HCT116 (cell line): ENCODE measurements around the gene UTS2R.

Experiments used
- EZH2 ChIP-seq: fragments of 200-600 bp; sonication (generic); IDR thresholded peaks from 2 replicates; pipeline ENCODE4 v1.6.1; 2017; ENCODE audit warnings: antibody characterized with exemption, mixed run types
- EZH2phosphoT487 ChIP-seq: fragments of 200-600 bp; IDR thresholded peaks from 2 replicates; pipeline ENCODE4 v1.6.1; 2018; ENCODE audit warnings: antibody characterized with exemption, borderline replicate concordance
- JUND ChIP-seq: IDR thresholded peaks from 2 replicates; pipeline ENCODE4 v1.6.1; 2012
- POLR2A ChIP-seq: IDR thresholded peaks from 2 replicates; pipeline ENCODE4 v1.7.0; 2011; ENCODE audit warnings: borderline replicate concordance; ENCODE audit not compliant: insufficient read depth, insufficient read length; ENCODE audit errors: extremely low read depth
- POLR2AphosphoS5 ChIP-seq: IDR thresholded peaks from 2 replicates; pipeline ENCODE4 v1.6.1; 2011; ENCODE audit warnings: mild to moderate bottlenecking, low read depth, low read length, moderate library complexity
- SRF ChIP-seq: IDR thresholded peaks from 2 replicates; pipeline ENCODE4 v1.6.1; 2012; ENCODE audit warnings: low read depth
- YY1 ChIP-seq: IDR thresholded peaks from 2 replicates; pipeline ENCODE4 v1.6.1; 2011; ENCODE audit warnings: low read length, low read depth, moderate library complexity, mild to moderate bottlenecking; ENCODE audit not compliant: insufficient replicate concordance; ENCODE audit errors: extremely low read depth
- ZFX ChIP-seq: fragments of 450-650 bp; IDR thresholded peaks from 2 replicates; pipeline ENCODE4 v1.6.1; 2017
- ZNF274 ChIP-seq: fragments of 200-500 bp; sonication (Bioruptor generic); IDR thresholded peaks from 2 replicates; pipeline ENCODE4 v1.6.1; 2014; ENCODE audit warnings: mild to moderate bottlenecking, low read depth, low read length, inconsistent platforms
- TF ChIP-seq, protein P1 (sequence below), 3 experiments: fragments of 200-600 bp in 1 of 3; sonication (generic) in 1 of 3; IDR thresholded peaks in 2 of 3; conservative IDR thresholded peaks in 1 of 3; 2 replicates each; pipeline ENCODE4 v1.5.1; 2012 to 2017; ENCODE audit warnings: low read depth in 2 of 3, low read length in 2 of 3, antibody characterized with exemption in 1 of 3, borderline replicate concordance in 1 of 3, control low read depth in 1 of 3, mild to moderate bottlenecking in 1 of 3, mixed read lengths in 1 of 3, mixed run types in 1 of 3, moderate library complexity in 1 of 3; ENCODE audit not compliant: insufficient read depth in 1 of 3
- TF ChIP-seq, protein P2 (sequence below): IDR thresholded peaks from 2 replicates; pipeline ENCODE4 v1.6.1; 2012
- TF ChIP-seq, protein P3 (sequence below): IDR thresholded peaks from 2 replicates; pipeline ENCODE4 v1.6.1; 2012; ENCODE audit warnings: low read depth

DNA sequence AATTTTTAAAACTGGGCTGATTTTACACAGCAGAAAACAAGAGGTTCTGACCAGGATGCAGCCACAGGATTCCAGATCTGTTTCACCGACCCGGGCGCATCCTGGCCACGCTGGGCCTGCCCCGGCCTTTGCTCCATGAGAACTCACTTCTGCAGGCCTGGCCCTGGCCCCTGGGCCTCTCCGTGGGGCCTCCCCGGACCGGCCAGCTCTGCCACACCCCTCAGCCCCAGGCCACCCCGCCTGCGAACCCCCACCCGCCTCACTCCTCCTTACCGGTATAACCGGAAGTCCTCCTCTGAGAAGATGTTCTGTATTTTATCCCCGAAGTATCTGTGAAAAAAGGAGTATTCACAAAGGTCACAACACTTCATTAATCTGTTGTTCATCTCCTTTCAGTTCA is 33.5 kb downstream of the UTS2R start:
- TF ChIP-seq, protein P1, sequence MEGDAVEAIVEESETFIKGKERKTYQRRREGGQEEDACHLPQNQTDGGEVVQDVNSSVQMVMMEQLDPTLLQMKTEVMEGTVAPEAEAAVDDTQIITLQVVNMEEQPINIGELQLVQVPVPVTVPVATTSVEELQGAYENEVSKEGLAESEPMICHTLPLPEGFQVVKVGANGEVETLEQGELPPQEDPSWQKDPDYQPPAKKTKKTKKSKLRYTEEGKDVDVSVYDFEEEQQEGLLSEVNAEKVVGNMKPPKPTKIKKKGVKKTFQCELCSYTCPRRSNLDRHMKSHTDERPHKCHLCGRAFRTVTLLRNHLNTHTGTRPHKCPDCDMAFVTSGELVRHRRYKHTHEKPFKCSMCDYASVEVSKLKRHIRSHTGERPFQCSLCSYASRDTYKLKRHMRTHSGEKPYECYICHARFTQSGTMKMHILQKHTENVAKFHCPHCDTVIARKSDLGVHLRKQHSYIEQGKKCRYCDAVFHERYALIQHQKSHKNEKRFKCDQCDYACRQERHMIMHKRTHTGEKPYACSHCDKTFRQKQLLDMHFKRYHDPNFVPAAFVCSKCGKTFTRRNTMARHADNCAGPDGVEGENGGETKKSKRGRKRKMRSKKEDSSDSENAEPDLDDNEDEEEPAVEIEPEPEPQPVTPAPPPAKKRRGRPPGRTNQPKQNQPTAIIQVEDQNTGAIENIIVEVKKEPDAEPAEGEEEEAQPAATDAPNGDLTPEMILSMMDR (IDR thresholded peaks at IDR 0.05 in 2 of 3, conservative IDR thresholded peaks at IDR 0.05 in 1 of 3; ENCODE audit: borderline replicate concordance in 1 of 3, insufficient read depth in 1 of 3, low read depth in 2 of 3, low read length in 2 of 3), result no peak
- no peak for TF ChIP-seq ZNF274
- no peak for TF ChIP-seq EZH2phosphoT487
- TF ChIP-seq ZFX, result no peak
- no peak for TF ChIP-seq POLR2A
- TF ChIP-seq, protein P2, sequence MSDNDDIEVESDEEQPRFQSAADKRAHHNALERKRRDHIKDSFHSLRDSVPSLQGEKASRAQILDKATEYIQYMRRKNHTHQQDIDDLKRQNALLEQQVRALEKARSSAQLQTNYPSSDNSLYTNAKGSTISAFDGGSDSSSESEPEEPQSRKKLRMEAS, result no peak
- TF ChIP-seq, protein P3, sequence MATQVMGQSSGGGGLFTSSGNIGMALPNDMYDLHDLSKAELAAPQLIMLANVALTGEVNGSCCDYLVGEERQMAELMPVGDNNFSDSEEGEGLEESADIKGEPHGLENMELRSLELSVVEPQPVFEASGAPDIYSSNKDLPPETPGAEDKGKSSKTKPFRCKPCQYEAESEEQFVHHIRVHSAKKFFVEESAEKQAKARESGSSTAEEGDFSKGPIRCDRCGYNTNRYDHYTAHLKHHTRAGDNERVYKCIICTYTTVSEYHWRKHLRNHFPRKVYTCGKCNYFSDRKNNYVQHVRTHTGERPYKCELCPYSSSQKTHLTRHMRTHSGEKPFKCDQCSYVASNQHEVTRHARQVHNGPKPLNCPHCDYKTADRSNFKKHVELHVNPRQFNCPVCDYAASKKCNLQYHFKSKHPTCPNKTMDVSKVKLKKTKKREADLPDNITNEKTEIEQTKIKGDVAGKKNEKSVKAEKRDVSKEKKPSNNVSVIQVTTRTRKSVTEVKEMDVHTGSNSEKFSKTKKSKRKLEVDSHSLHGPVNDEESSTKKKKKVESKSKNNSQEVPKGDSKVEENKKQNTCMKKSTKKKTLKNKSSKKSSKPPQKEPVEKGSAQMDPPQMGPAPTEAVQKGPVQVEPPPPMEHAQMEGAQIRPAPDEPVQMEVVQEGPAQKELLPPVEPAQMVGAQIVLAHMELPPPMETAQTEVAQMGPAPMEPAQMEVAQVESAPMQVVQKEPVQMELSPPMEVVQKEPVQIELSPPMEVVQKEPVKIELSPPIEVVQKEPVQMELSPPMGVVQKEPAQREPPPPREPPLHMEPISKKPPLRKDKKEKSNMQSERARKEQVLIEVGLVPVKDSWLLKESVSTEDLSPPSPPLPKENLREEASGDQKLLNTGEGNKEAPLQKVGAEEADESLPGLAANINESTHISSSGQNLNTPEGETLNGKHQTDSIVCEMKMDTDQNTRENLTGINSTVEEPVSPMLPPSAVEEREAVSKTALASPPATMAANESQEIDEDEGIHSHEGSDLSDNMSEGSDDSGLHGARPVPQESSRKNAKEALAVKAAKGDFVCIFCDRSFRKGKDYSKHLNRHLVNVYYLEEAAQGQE, result no peak
- no peak for TF ChIP-seq SRF
- TF ChIP-seq EZH2, result no peak
- TF ChIP-seq JUND, result no peak
- TF ChIP-seq YY1, result no peak
- TF ChIP-seq POLR2AphosphoS5, result no peak
